SK-N-SH (cell line): Measurements from ENCODE around the gene HSD11B1. TPM values are rescaled to one million over a fixed set of nuclear protein-coding genes. Genes with fewer than 3 reads are reported as not detected.
"Not testable (repeated sequence)": the region's sequence is repeated elsewhere in the genome, so short reads cannot be mapped to it uniquely, and the experiment has no call there.

Experiments
- CTCF ChIA-PET: fragments of 300-600, 350-600 bp; formaldehyde crosslinking; extraction: SDS; loops from one replicate; lab custom pipeline; 2021; lab: Yijun Ruan, JAX
- POLR2A ChIA-PET: fragments of 350-600 bp; sonication (Branson Sonifier 250); formaldehyde crosslinking; extraction: SDS; loops from one replicate; lab custom pipeline; 2020; ENCODE audit warnings: antibody characterized with exemption, inconsistent platforms; lab: Yijun Ruan, JAX
- DNase-seq: peaks from one replicate; pipeline ENCODE4 v3.0.0; 2012
- H2AFZ ChIP-seq: fragments of 200-600 bp; sonication (generic); 2 replicates; pipeline ENCODE4 v1.8.1; 2016; ENCODE audit warnings: antibody characterized with exemption, mild to moderate bottlenecking, low read depth
- H3F3A ChIP-seq: fragments of 200-600 bp; sonication (generic); replicated peaks from 2 replicates; pipeline ENCODE3; 2016; ENCODE audit warnings: antibody characterized with exemption, mild to moderate bottlenecking; ENCODE audit not compliant: insufficient read depth
- H3K27ac ChIP-seq, 2 experiments: fragments of 200-500 bp in 1 of 2; fragments of 200-600 bp in 1 of 2; sonication (Bioruptor generic) in 1 of 2; sonication (generic), shearing (Covaris generic) in 1 of 2; 2 replicates each; pipeline versions ENCODE4 v1.5.1 to v1.6.1; 2014 to 2016; ENCODE audit warnings: low read depth in 2 of 2, inconsistent platforms in 1 of 2, low read length in 1 of 2, mild to moderate bottlenecking in 1 of 2, mixed read lengths in 1 of 2
- H3K27me3 ChIP-seq: fragments of 200-600 bp; sonication (generic), shearing (Covaris generic); 2 replicates; pipeline ENCODE4 v1.6.1; 2016; ENCODE audit warnings: mixed run types; ENCODE audit not compliant: insufficient read depth
- H3K36me3 ChIP-seq, 2 experiments: fragments of 200-500 bp in 1 of 2; fragments of 200-600 bp in 1 of 2; sonication (Bioruptor generic) in 1 of 2; sonication (generic) in 1 of 2; replicated peaks in 1 of 2; 2 replicates each; pipeline versions ENCODE3 to v1.5.1; 2014 to 2016; ENCODE audit warnings: low read length in 1 of 2, mild to moderate bottlenecking in 1 of 2; ENCODE audit not compliant: insufficient read depth in 2 of 2, control insufficient read depth in 1 of 2
- H3K4me1 ChIP-seq, 2 experiments: fragments of 200-500 bp in 1 of 2; fragments of 200-600 bp in 1 of 2; sonication (Bioruptor generic) in 1 of 2; sonication (generic), shearing (Covaris generic) in 1 of 2; 2 replicates each; pipeline versions ENCODE4 v1.5.1 to v1.6.1; 2014 to 2016; ENCODE audit warnings: low read depth in 1 of 2, low read length in 1 of 2, mixed run types in 1 of 2; ENCODE audit not compliant: insufficient read depth in 2 of 2, control insufficient read depth in 1 of 2
- H3K4me2 ChIP-seq: fragments of 200-600 bp; sonication (generic), shearing (Covaris generic); 2 replicates; pipeline ENCODE4 v1.6.1; 2017; ENCODE audit warnings: mixed run types
- H3K4me3 ChIP-seq, 2 experiments: fragments of 200-500 bp in 1 of 2; fragments of 200-600 bp in 1 of 2; sonication (Bioruptor generic) in 1 of 2; sonication (generic), shearing (Covaris generic) in 1 of 2; 2 replicates each; pipeline versions ENCODE4 v1.5.1 to v1.8.1; 2014 to 2016; ENCODE audit warnings: low read depth in 2 of 2, inconsistent platforms in 1 of 2, low read length in 1 of 2, mild to moderate bottlenecking in 1 of 2, mixed read lengths in 1 of 2, moderate library complexity in 1 of 2
- H3K79me2 ChIP-seq: fragments of 200-600 bp; sonication (generic); 2 replicates; pipeline ENCODE4 v1.8.1; 2017; ENCODE audit warnings: mild to moderate bottlenecking; ENCODE audit not compliant: insufficient read depth
- H3K9ac ChIP-seq: fragments of 200-600 bp; sonication (generic); 2 replicates; pipeline ENCODE4 v1.6.1; 2017; ENCODE audit warnings: mixed run types
- H3K9me2 ChIP-seq: fragments of 200-600 bp; sonication (generic); 2 replicates; pipeline ENCODE4 v1.6.1; 2017; ENCODE audit warnings: mixed run types
- H3K9me3 ChIP-seq: fragments of 200-600 bp; sonication (generic); 2 replicates; pipeline ENCODE4 v1.6.1; 2017; ENCODE audit warnings: mixed run types, mild to moderate bottlenecking, moderate library complexity
- H4K20me1 ChIP-seq: fragments of 200-600 bp; sonication (generic); 2 replicates; pipeline ENCODE4 v1.6.1; 2017; ENCODE audit warnings: mild to moderate bottlenecking, mixed run types; ENCODE audit not compliant: insufficient read depth
- ELF1 ChIP-seq: IDR thresholded peaks from 2 replicates; pipeline ENCODE4 v1.4.0; 2012
- EP300 ChIP-seq, 2 experiments: IDR thresholded peaks; 2 replicates each; pipeline versions ENCODE4 v1.4.0 to v1.6.1; 2012; ENCODE audit warnings: borderline replicate concordance in 1 of 2, low read depth in 1 of 2, low read length in 1 of 2
- EZH2phosphoT487 ChIP-seq: fragments of 200-600 bp; sonication (generic); IDR thresholded peaks from 2 replicates; pipeline ENCODE4 v1.6.1; 2017; ENCODE audit warnings: low read depth, mixed run types, mild to moderate bottlenecking, antibody characterized with exemption, moderate library complexity, borderline replicate concordance
- FOXJ3 ChIP-seq: sonication (generic); formaldehyde crosslinking; IDR thresholded peaks from 2 replicates; pipeline ENCODE4 v1.5.1; 2020; ENCODE audit warnings: mild to moderate bottlenecking, missing genetic modification reagents
- FOXM1 ChIP-seq: IDR thresholded peaks from 2 replicates; pipeline ENCODE4 v1.4.0; 2012; ENCODE audit warnings: low read depth, mild to moderate bottlenecking
- GABPA ChIP-seq: IDR thresholded peaks from 2 replicates; pipeline ENCODE4 v1.4.0; 2012; ENCODE audit warnings: low read depth, mild to moderate bottlenecking
- GATA2 ChIP-seq: sonication (generic); formaldehyde crosslinking; IDR thresholded peaks from 2 replicates; pipeline ENCODE4 v1.5.0; 2020; ENCODE audit warnings: mild to moderate bottlenecking, missing genetic modification reagents
- NRF1 ChIP-seq: IDR thresholded peaks from 2 replicates; pipeline ENCODE4 v1.6.1; 2012; ENCODE audit warnings: low read depth, mild to moderate bottlenecking, low read length
- RAD21 ChIP-seq: IDR thresholded peaks from 2 replicates; pipeline ENCODE4 v1.6.1; 2012; ENCODE audit warnings: mild to moderate bottlenecking, low read length
- RCOR1 ChIP-seq: fragments of 150-350 bp; IDR thresholded peaks from 2 replicates; pipeline ENCODE4 v1.6.1; 2017; ENCODE audit warnings: antibody characterized with exemption, low read length
- RXRA ChIP-seq: IDR thresholded peaks from 2 replicates; pipeline ENCODE4 v1.4.0; 2012; ENCODE audit warnings: low read depth, mild to moderate bottlenecking, borderline replicate concordance
- SMC3 ChIP-seq: IDR thresholded peaks from 2 replicates; pipeline ENCODE4 v1.6.1; 2012; ENCODE audit warnings: low read depth, low read length, improper control_type of control experiment
- TAF1 ChIP-seq: IDR thresholded peaks from 2 replicates; pipeline ENCODE4 v1.6.1; 2012; ENCODE audit warnings: low read depth, mild to moderate bottlenecking, low read length, moderate library complexity, borderline replicate concordance
- TEAD4 ChIP-seq: IDR thresholded peaks from 2 replicates; pipeline ENCODE4 v1.4.0; 2012; ENCODE audit warnings: mild to moderate bottlenecking, borderline replicate concordance; ENCODE audit not compliant: insufficient read depth
- YY1 ChIP-seq: IDR thresholded peaks from 2 replicates; pipeline ENCODE4 v1.4.0; 2012; ENCODE audit warnings: low read depth, mild to moderate bottlenecking
- WGBS: methylation state at CpG from one replicate; pipeline ENCODE4 v1.1.6; 2017; ENCODE audit warnings: low lambda C conversion rate; 5-methylcytosine and 5-hydroxymethylcytosine counted together
- polyA plus RNA-seq, 3 experiments: library from polyadenylated mRNA; depleted of rRNA; stranded (reverse); fragments of >200 nt; gene quantifications; 2 replicates each; pipeline ENCODE4 v1.2.3, GENCODE V29; 2012
- TF ChIP-seq, protein P1 (sequence below): IDR thresholded peaks from 2 replicates; pipeline ENCODE4 v1.6.1; 2012; ENCODE audit warnings: mild to moderate bottlenecking, low read depth, low read length, moderate library complexity
- TF ChIP-seq, protein P2 (sequence below): fragments of 150-350 bp; IDR thresholded peaks from 2 replicates; pipeline ENCODE4 v1.6.1; 2016; ENCODE audit warnings: mild to moderate bottlenecking, low read depth, low read length
- TF ChIP-seq, protein P3 (sequence below): IDR thresholded peaks from 2 replicates; pipeline ENCODE4; 2012

The HSD11B1 gene
- polyA plus RNA-seq, 1 of the 3 experiments (the other 2 are of a cell fraction): 0.23 TPM

DNA sequence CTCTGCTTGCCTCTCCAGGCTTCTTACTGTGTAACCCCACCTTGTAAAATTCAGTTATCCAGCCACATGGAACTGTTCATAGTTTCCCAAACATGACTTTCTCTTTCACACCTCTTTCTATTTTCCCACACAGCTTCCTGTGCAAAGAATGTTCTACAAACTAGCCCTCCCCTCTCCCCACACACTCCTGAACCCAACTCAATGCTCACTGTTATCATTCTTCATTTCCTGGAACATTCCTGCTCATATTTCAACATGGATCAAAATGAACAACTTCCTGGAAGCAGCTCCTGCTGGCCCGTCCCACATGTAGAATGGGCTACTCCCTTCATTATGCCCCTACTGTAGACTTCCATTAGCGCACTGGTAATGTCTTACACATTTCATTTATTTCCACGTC lies 7.5 kb upstream of the HSD11B1 start:
- Histone ChIP-seq H4K20me1 (no peaks in the 10 kb centered on the region), H3F3A (peaks cover 4% of the 10 kb centered on the region), H3K79me2 (no peaks in the 10 kb centered on the region), H3K9ac (no peak overlapping the region), H3K4me2 (no peak overlapping the region), H3K36me3 (no peaks in the 10 kb centered on the region), H3K4me1 (peaks cover 0 to 6% of the 10 kb centered on the region in 2 experiments; a peak in 2 of 4 replicates), H3K27ac (no peak overlapping the region), H3K4me3 (no peak overlapping the region)
- POLR2A ChIA-PET: no interaction called here
- 83% methylated on average over 3 of the region's 3 CpGs for WGBS
- TF ChIP-seq, protein P1, sequence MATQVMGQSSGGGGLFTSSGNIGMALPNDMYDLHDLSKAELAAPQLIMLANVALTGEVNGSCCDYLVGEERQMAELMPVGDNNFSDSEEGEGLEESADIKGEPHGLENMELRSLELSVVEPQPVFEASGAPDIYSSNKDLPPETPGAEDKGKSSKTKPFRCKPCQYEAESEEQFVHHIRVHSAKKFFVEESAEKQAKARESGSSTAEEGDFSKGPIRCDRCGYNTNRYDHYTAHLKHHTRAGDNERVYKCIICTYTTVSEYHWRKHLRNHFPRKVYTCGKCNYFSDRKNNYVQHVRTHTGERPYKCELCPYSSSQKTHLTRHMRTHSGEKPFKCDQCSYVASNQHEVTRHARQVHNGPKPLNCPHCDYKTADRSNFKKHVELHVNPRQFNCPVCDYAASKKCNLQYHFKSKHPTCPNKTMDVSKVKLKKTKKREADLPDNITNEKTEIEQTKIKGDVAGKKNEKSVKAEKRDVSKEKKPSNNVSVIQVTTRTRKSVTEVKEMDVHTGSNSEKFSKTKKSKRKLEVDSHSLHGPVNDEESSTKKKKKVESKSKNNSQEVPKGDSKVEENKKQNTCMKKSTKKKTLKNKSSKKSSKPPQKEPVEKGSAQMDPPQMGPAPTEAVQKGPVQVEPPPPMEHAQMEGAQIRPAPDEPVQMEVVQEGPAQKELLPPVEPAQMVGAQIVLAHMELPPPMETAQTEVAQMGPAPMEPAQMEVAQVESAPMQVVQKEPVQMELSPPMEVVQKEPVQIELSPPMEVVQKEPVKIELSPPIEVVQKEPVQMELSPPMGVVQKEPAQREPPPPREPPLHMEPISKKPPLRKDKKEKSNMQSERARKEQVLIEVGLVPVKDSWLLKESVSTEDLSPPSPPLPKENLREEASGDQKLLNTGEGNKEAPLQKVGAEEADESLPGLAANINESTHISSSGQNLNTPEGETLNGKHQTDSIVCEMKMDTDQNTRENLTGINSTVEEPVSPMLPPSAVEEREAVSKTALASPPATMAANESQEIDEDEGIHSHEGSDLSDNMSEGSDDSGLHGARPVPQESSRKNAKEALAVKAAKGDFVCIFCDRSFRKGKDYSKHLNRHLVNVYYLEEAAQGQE: no peak
- TF ChIP-seq GABPA: no peak
- no peak for TF ChIP-seq SMC3
- TF ChIP-seq FOXJ3 (CRISPR knock-in tag): no peak
- TF ChIP-seq RAD21: no peak
- TF ChIP-seq, all 33 proteins: peak for 0
- CTCF ChIA-PET: interaction anchor here (1.0 to 1.6 kb wide), 4 partner anchors 52 to 128 kb away, joined by 3 read pairs; no protein-coding TSS in a partner anchor
- H3K27me3 ChIP-seq: no peaks in the 10 kb centered on the region
- H3K9me3 ChIP-seq: no peaks in the 10 kb centered on the region
- no peak for DNase-seq
- H3K9me2 ChIP-seq: no peaks in the 10 kb centered on the region
- no peak overlapping the region for H2AFZ ChIP-seq

DNA sequence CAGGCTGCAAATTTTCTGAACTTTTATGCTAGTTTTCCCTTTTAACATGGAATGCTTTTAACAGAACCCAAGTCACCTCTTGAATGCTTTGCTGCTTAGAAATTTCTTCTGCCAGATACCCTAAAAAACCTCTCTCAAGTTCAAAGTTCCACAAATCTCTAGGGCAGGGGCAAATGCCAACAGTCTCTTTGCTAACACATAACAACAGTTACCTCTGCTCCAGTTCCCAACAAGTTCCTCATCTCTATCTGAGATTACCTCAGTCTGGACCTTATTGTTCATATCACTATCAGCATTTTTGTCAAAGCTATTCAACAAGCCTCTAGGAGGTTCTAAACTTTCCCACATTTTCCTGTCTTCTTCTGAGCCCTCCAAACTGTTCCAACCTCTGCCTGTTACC lies 4.0 kb upstream of the HSD11B1 start:
- CTCF ChIA-PET, H3K27me3 ChIP-seq, H2AFZ ChIP-seq, H3F3A ChIP-seq, H3K9me2 ChIP-seq, H4K20me1 ChIP-seq, H3K9me3 ChIP-seq, DNase-seq, H3K79me2 ChIP-seq, H3K9ac ChIP-seq, H3K4me2 ChIP-seq, POLR2A ChIA-PET, H3K27ac ChIP-seq, H3K36me3 ChIP-seq, H3K4me1 ChIP-seq, H3K4me3 ChIP-seq: not testable (repeated sequence)

DNA sequence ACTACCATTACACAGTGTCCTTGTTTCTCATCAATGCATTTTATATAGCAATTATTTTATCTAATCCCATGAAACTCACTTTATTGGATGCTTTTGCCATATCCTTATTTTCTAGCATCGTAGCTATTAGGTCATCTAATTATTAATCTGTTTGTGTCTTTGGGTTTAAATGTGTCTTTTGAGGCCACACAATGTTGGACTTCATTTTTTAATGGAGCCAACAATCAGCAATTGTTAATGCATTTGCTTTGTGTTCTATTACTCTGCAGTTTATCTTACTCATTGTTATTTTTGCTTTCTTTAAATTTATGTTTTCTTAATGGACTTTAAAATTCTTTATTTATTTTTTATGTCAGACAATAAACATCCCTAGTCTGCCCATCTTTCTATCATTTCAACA lies 1.8 kb upstream of the HSD11B1 start:
- Histone ChIP-seq H3K79me2 (no peaks in the 10 kb centered on the region), H3F3A (peaks cover 8% of the 10 kb centered on the region), H3K36me3 (no peaks in the 10 kb centered on the region), H3K27ac (no peak overlapping the region), H2AFZ (no peak overlapping the region), H3K4me1 (peaks cover 0 to 10% of the 10 kb centered on the region in 2 experiments; a peak in 3 of 4 replicates), H3K9me2 (no peaks in the 10 kb centered on the region), H3K9ac (no peak overlapping the region), H3K9me3 (no peaks in the 10 kb centered on the region), H4K20me1 (no peaks in the 10 kb centered on the region), H3K4me2 (no peak overlapping the region), H3K4me3 (no peak overlapping the region), H3K27me3 (no peaks in the 10 kb centered on the region)
- ChIA-PET POLR2A (no interaction called here), CTCF (interaction anchor here (0.7 to 1.5 kb wide), 2 partner anchors 74 to 113 kb away, joined by 3 to 4 read pairs; no protein-coding TSS in a partner anchor)
- no peak for TF ChIP-seq TAF1
- no peak for TF ChIP-seq EZH2phosphoT487
- TF ChIP-seq RAD21: no peak
- TF ChIP-seq EP300 (IDR thresholded peaks at IDR 0.05; ENCODE audit: borderline replicate concordance in 1 of 2, low read depth in 1 of 2, low read length in 1 of 2): no peak
- TF ChIP-seq FOXJ3 (CRISPR knock-in tag): no peak
- TF ChIP-seq, protein P2, sequence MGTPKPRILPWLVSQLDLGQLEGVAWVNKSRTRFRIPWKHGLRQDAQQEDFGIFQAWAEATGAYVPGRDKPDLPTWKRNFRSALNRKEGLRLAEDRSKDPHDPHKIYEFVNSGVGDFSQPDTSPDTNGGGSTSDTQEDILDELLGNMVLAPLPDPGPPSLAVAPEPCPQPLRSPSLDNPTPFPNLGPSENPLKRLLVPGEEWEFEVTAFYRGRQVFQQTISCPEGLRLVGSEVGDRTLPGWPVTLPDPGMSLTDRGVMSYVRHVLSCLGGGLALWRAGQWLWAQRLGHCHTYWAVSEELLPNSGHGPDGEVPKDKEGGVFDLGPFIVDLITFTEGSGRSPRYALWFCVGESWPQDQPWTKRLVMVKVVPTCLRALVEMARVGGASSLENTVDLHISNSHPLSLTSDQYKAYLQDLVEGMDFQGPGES: no peak
- no peak for TF ChIP-seq YY1
- TF ChIP-seq TEAD4: no peak
- no peak for TF ChIP-seq SMC3
- no peak for TF ChIP-seq RXRA
- TF ChIP-seq, protein P3, sequence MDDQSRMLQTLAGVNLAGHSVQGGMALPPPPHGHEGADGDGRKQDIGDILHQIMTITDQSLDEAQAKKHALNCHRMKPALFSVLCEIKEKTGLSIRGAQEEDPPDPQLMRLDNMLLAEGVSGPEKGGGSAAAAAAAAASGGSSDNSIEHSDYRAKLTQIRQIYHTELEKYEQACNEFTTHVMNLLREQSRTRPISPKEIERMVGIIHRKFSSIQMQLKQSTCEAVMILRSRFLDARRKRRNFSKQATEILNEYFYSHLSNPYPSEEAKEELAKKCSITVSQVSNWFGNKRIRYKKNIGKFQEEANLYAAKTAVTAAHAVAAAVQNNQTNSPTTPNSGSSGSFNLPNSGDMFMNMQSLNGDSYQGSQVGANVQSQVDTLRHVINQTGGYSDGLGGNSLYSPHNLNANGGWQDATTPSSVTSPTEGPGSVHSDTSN: no peak
- TF ChIP-seq NRF1: no peak
- no peak for TF ChIP-seq ELF1
- no peak for TF ChIP-seq FOXM1
- TF ChIP-seq GATA2: no peak
- no peak for TF ChIP-seq RCOR1
- no peak for DNase-seq
- WGBS: 50% methylated on average over 1 of the region's 1 CpG
